DOHH2 (cell line): ENCODE data around the gene GUCY1A2.
"Not testable (repeated sequence)": the region's sequence is repeated elsewhere in the genome, so short reads cannot be mapped to it uniquely, and the experiment has no call there.

Source experiments
- H3F3A ChIP-seq: fragments of 200-600 bp; sonication (generic), shearing (Covaris generic); 2 replicates; pipeline ENCODE4 v1.6.0; 2016; ENCODE audit warnings: antibody characterized with exemption, mild to moderate bottlenecking; ENCODE audit not compliant: control insufficient read depth, insufficient read depth
- H3K27ac ChIP-seq: fragments of 200-600 bp; sonication (generic); 2 replicates; pipeline ENCODE4 v1.5.1; 2014; ENCODE audit warnings: low read depth, mild to moderate bottlenecking, low read length, moderate library complexity
- H3K27me3 ChIP-seq: fragments of 200-600 bp; sonication (generic); 2 replicates; pipeline ENCODE4 v1.6.1; 2014; ENCODE audit warnings: mild to moderate bottlenecking, low read length, mixed read lengths; ENCODE audit not compliant: control insufficient read depth
- H3K36me3 ChIP-seq: fragments of 200-600 bp; sonication (generic); 2 replicates; pipeline ENCODE4 v1.6.1; 2014; ENCODE audit warnings: mild to moderate bottlenecking, low read length, moderate library complexity, mixed read lengths; ENCODE audit not compliant: control insufficient read depth
- H3K4me1 ChIP-seq: fragments of 200-600 bp; sonication (generic); 2 replicates; pipeline ENCODE4 v1.6.1; 2014; ENCODE audit warnings: mild to moderate bottlenecking, low read length, mixed read lengths; ENCODE audit not compliant: control insufficient read depth
- H3K4me2 ChIP-seq: fragments of 200-600 bp; sonication (generic); 2 replicates; pipeline ENCODE4 v1.6.0; 2014; ENCODE audit warnings: mild to moderate bottlenecking, low read length, moderate library complexity
- H3K4me3 ChIP-seq: fragments of 200-600 bp; sonication (generic); 2 replicates; pipeline ENCODE4 v1.5.1; 2014; ENCODE audit warnings: mild to moderate bottlenecking, low read length, mixed read lengths
- H3K79me2 ChIP-seq: fragments of 200-600 bp; sonication (generic); 2 replicates; pipeline ENCODE4 v1.6.1; 2014; ENCODE audit warnings: mild to moderate bottlenecking, low read length, mixed read lengths; ENCODE audit not compliant: control insufficient read depth
- H3K9me2 ChIP-seq: fragments of 200-600 bp; sonication (generic); replicated peaks from 2 replicates; pipeline ENCODE4 v1.6.1; 2014; ENCODE audit warnings: mild to moderate bottlenecking, low read length, mixed read lengths; ENCODE audit not compliant: control insufficient read depth
- H3K9me3 ChIP-seq: fragments of 200-600 bp; sonication (generic); 2 replicates; pipeline ENCODE4 v1.6.1; 2014; ENCODE audit warnings: antibody characterized with exemption, low read length, mixed read lengths; ENCODE audit not compliant: control insufficient read depth, insufficient read depth
- H4K20me1 ChIP-seq: fragments of 200-600 bp; sonication (generic); 2 replicates; pipeline ENCODE4 v1.6.0; 2014; ENCODE audit warnings: low read depth, mild to moderate bottlenecking, antibody characterized with exemption, low read length, moderate library complexity; ENCODE audit not compliant: control insufficient read depth, insufficient read depth
- EZH2phosphoT487 ChIP-seq: fragments of 200-600 bp; sonication (generic); IDR thresholded peaks from 2 replicates; pipeline ENCODE4 v1.6.1; 2017; ENCODE audit warnings: borderline replicate concordance, mild to moderate bottlenecking, antibody characterized with exemption, low read length, moderate library complexity, mixed read lengths
- TF ChIP-seq, protein P1 (sequence below): fragments of 200-600 bp; sonication (generic); IDR thresholded peaks from one replicate; pipeline ENCODE4 v1.5.1; 2014; ENCODE audit warnings: antibody characterized with exemption, mild to moderate bottlenecking, low read depth, low read length; ENCODE audit not compliant: poor library complexity, severe bottlenecking

Gene GUCY1A2

DNA sequence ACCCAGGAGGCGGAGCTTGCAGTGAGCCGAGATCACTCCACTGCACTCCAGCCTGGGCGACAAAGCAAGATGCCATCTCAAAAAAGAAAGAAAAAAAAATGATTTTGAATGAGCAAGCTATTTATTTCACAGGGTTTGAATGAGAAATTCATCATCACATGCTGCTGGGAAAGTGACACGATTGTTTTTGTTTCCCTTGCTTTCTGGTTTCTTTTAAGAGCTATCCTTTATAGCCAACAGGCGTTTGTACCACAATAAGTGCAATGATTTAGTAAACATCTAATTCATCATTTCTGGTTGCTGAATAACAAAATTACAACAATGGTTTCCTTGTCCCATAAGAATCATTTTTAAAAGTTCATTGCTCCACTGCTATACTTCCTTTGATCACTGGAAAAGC lies 129.9 kb downstream of the GUCY1A2 start:
- Histone ChIP-seq H3K9me3 (no peaks in the 10 kb centered on the region), H3F3A (no peaks in the 10 kb centered on the region), H4K20me1 (no peaks in the 10 kb centered on the region), H3K79me2 (no peaks in the 10 kb centered on the region), H3K4me1 (no peaks in the 10 kb centered on the region), H3K4me3 (no peak overlapping the region), H3K4me2 (no peak overlapping the region), H3K36me3 (no peaks in the 10 kb centered on the region), H3K27me3 (no peaks in the 10 kb centered on the region), H3K9me2 (no peaks in the 10 kb centered on the region), H3K27ac (no peak overlapping the region)
- no peak for TF ChIP-seq EZH2phosphoT487

DNA sequence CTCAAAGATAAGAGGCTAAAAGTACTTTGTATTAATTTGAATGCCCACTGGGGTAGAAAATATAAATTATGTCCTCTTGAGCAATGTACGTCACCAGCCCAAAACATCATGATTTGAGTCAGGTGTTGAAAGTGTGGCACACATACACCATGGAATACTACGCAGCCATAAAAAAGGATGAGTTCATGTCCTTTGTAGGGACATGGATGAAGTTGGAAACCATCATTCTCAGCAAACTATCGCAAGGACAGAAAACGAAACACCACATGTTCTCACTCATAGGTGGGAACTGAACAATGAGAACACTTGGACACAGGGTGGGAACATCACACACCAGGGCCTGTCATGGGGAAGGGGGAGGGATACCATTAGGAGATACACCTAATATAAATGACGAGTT lies 134.6 kb downstream of the GUCY1A2 start:
- H3K27ac ChIP-seq, H3K4me2 ChIP-seq, H3K4me3 ChIP-seq, H3K4me1 ChIP-seq, H3F3A ChIP-seq, H4K20me1 ChIP-seq, H3K27me3 ChIP-seq, H3K79me2 ChIP-seq, H3K9me3 ChIP-seq, H3K9me2 ChIP-seq, H3K36me3 ChIP-seq: not testable (repeated sequence)

DNA sequence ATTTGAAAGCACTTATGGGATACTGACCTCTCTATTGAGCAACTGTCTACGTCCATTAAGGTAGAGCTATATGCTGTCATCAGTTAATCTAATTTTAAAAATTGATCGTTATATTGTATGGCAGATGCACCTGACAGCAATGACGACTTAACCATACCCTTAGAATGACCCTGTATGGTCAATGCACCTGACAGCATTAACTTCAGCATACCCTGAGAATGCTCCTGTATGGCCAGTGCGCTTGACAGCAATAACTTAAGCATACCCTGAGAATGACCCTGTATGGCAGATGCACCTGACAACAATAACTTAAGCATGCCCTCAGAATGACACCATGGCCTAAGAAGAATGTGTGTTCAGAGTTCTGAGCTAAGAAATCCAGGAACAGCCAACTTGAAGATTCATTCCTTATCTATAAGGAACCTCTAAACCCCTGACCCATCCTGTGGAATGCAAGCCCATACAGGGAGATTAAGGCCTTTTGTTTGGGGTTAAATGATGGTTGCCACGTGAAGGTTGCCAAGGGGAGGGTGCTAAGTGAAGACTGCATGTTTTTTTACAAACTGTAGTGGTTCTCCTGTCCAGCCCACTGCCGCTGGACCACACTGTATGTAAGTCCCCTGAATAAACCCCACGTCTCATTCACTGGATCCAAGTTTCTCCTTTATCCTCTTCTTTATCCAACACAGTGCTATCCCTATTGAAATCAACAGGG lies 138.3 kb downstream of the GUCY1A2 start:
- no peaks in the 10 kb centered on the region for H3K36me3 ChIP-seq
- H3K4me3 ChIP-seq: no peak overlapping the region
- no peak overlapping the region for H3K27ac ChIP-seq
- no peaks in the 10 kb centered on the region for H3K4me1 ChIP-seq
- H3K27me3 ChIP-seq: no peaks in the 10 kb centered on the region
- no peak for TF ChIP-seq EZH2phosphoT487
- TF ChIP-seq, protein P1, sequence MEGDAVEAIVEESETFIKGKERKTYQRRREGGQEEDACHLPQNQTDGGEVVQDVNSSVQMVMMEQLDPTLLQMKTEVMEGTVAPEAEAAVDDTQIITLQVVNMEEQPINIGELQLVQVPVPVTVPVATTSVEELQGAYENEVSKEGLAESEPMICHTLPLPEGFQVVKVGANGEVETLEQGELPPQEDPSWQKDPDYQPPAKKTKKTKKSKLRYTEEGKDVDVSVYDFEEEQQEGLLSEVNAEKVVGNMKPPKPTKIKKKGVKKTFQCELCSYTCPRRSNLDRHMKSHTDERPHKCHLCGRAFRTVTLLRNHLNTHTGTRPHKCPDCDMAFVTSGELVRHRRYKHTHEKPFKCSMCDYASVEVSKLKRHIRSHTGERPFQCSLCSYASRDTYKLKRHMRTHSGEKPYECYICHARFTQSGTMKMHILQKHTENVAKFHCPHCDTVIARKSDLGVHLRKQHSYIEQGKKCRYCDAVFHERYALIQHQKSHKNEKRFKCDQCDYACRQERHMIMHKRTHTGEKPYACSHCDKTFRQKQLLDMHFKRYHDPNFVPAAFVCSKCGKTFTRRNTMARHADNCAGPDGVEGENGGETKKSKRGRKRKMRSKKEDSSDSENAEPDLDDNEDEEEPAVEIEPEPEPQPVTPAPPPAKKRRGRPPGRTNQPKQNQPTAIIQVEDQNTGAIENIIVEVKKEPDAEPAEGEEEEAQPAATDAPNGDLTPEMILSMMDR: no peak
- H3K4me2 ChIP-seq: no peak overlapping the region
- no peaks in the 10 kb centered on the region for H3K9me3 ChIP-seq
- no peaks in the 10 kb centered on the region for H3K79me2 ChIP-seq
- H3F3A ChIP-seq: no peaks in the 10 kb centered on the region
- no peaks in the 10 kb centered on the region; the same call in 1 of the 2 replicates for H3K9me2 ChIP-seq
- H4K20me1 ChIP-seq: no peaks in the 10 kb centered on the region

DNA sequence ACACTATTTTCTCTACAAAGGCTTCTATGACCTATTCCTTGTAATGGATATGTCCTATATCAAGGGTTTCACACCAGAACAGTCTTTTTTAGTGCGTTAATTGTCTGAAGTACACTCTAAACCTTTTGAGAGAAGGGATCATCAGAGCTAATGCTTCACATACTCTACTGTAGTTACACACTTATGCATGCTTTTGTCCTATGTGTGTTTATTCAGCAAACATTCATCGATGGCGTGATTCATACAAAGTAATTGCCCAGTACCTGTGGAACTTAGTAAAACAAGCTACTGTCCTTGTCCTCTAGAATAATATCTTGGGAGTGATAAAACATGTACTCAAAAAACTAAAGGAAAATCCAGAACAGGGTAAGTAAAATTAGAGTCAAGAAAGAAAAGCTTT lies 139.2 kb downstream of the GUCY1A2 start:
- no peaks in the 10 kb centered on the region; the same call in 1 of the 2 replicates for H3K9me2 ChIP-seq
- no peaks in the 10 kb centered on the region for H3F3A ChIP-seq
- no peaks in the 10 kb centered on the region for H3K4me1 ChIP-seq
- TF ChIP-seq EZH2phosphoT487: no peak
- TF ChIP-seq, protein P1: no peak
- no peaks in the 10 kb centered on the region for H3K36me3 ChIP-seq
- no peak overlapping the region for H3K4me2 ChIP-seq
- no peak overlapping the region for H3K27ac ChIP-seq
- H3K79me2 ChIP-seq: no peaks in the 10 kb centered on the region
- H4K20me1 ChIP-seq: no peaks in the 10 kb centered on the region
- no peak overlapping the region for H3K4me3 ChIP-seq
- H3K27me3 ChIP-seq: no peaks in the 10 kb centered on the region
- no peaks in the 10 kb centered on the region for H3K9me3 ChIP-seq
